Neural crest cell (in vitro differentiated cells): ENCODE measurements around the gene INIP. TPM values are rescaled to one million over a fixed set of nuclear protein-coding genes. Genes with fewer than 3 reads are reported as not detected.

Experiments used
- DNase-seq: peaks from one replicate; pipeline ENCODE4 v3.0.0; 2021; ENCODE audit warnings: low read depth, mixed read lengths, low spot score
- H3K27ac Mint-ChIP-seq: one replicate; pipeline ENCODE4 v1.8.0; 2021; ENCODE audit warnings: mild to moderate bottlenecking, mixed read lengths; ENCODE audit not compliant: unreplicated experiment
- H3K27me3 Mint-ChIP-seq: 2 replicates; pipeline ENCODE4 v1.8.0; 2021; ENCODE audit warnings: low read depth, mild to moderate bottlenecking, mixed read lengths
- H3K36me3 Mint-ChIP-seq: 2 replicates; pipeline ENCODE4 v1.8.0; 2021; ENCODE audit warnings: low read depth, mild to moderate bottlenecking, mixed read lengths
- H3K4me1 Mint-ChIP-seq: 2 replicates; pipeline ENCODE4 v1.8.0; 2021; ENCODE audit warnings: mixed read lengths
- H3K4me3 Mint-ChIP-seq: one replicate; pipeline ENCODE4 v1.8.0; 2021; ENCODE audit warnings: mild to moderate bottlenecking, mixed read lengths
- H3K9me3 Mint-ChIP-seq: 2 replicates; pipeline ENCODE4 v1.8.0; 2021; ENCODE audit warnings: mixed read lengths
- total RNA-seq: library from RNA; stranded (reverse); gene quantifications from 2 replicates; pipeline ENCODE4 v1.2.1, GENCODE V29; 2021
- TF ChIP-seq, protein P1 (sequence below): fragments of 200-600 bp; sonication (generic); conservative IDR thresholded peaks from 2 replicates; pipeline ENCODE4 v1.5.0; 2021; ENCODE audit warnings: antibody characterized with exemption, mild to moderate bottlenecking

The INIP gene
- total RNA-seq, 1 donor from 2014 or later, result 37.7 TPM

DNA sequence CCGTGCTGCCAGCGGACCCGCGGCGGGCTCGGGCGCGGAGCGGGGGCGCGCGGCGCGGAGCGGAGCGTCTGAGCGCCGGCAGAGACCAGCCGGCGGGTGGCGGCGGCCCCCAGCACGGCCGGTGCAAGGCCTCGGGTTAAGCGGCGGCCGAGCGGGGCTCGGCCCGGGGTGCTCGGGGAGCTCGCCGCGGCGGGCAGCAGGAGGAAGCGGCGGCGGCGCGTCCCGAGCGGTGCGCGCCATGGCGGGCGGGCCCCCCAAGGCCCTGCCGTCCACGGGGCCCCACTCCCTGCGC, 32.8 kb upstream of the INIP start:
- Mint-ChIP-seq H3K4me3 (no peak overlapping the region), H3K27ac (no peak overlapping the region), H3K4me1 (peaks cover 66% of the 10 kb centered on the region), H3K36me3 (no peaks in the 10 kb centered on the region), H3K27me3 (no peaks in the 10 kb centered on the region), H3K9me3 (no peaks in the 10 kb centered on the region)
- DNase-seq, result no peak
- TF ChIP-seq, protein P1, sequence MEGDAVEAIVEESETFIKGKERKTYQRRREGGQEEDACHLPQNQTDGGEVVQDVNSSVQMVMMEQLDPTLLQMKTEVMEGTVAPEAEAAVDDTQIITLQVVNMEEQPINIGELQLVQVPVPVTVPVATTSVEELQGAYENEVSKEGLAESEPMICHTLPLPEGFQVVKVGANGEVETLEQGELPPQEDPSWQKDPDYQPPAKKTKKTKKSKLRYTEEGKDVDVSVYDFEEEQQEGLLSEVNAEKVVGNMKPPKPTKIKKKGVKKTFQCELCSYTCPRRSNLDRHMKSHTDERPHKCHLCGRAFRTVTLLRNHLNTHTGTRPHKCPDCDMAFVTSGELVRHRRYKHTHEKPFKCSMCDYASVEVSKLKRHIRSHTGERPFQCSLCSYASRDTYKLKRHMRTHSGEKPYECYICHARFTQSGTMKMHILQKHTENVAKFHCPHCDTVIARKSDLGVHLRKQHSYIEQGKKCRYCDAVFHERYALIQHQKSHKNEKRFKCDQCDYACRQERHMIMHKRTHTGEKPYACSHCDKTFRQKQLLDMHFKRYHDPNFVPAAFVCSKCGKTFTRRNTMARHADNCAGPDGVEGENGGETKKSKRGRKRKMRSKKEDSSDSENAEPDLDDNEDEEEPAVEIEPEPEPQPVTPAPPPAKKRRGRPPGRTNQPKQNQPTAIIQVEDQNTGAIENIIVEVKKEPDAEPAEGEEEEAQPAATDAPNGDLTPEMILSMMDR, result no peak

DNA sequence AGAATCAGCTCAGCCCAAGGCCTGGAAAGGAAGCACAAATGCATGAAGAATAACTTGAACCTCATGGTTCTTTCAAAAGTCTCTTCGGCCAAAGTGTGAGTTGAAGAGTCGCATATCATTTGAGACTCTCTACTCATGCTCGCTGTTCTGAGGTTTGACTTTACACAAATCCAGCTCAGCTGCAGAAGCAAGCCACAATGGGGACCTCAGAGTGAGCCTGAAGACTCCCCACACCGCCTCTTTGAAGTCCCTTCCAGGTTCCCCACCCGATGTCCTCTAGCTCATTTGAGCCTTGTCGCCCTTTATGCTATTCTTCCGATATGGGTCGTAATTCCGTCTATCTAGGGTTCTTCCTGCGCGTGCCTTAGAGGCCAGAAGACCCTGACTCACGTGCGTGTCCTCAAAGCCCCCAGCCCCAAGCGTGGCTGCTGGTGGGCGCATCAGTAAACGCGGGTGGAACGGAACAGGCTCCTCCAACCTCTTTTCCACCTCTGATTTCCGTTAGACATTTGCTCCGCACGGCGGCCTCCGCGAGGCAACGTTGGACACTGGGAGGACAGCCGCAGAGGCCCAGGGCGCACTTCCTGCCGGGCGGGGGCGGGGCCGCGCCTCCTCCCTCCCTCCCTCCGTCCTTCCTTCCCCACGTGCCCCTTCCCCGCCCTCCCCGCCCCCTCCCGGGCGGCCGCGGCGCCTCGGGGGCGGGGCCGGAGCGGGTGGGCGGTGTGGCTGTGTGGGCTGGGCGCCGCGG, 32.3 kb upstream of the INIP start, which contains the start of gene SNX30:
Gene SNX30 (plus strand): TSS at position 745 of the 748 bp plus-strand sequence. CDS start 242 bp downstream, outside the sequence.
- peaks cover 61% of the 10 kb centered on the region for H3K4me1 Mint-ChIP-seq
- H3K4me3 Mint-ChIP-seq, result peak within 1 kb of the TSS; percentile 94
- H3K27ac Mint-ChIP-seq, result peak within 1 kb of the TSS; percentile 99
- H3K27me3 Mint-ChIP-seq, result no peaks in the 10 kb centered on the region
- no peaks in the 10 kb centered on the region for H3K36me3 Mint-ChIP-seq
- TF ChIP-seq, protein P1, result no peak
- H3K9me3 Mint-ChIP-seq, result no peaks in the 10 kb centered on the region
- peak; percentile 78 for DNase-seq

DNA sequence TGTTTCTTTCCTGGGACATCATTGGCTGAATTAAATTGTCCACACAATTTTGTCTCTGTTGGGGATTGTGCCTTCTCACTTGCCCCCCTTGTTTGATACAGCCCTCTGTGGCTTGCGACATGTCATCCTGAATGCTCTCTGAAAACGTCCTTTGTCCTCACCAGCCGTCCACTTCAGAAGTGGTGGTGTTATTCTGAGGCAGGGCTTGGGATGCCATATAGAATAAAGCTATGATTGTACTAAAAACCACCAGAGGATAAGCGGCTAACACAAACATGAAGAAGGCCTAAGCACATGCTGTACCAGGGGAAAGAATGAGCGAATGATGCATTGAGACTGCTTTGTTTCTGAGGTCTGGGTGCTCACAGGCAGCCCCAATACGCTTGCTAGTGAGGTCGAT, 29.2 kb upstream of the INIP start:
- Mint-ChIP-seq H3K4me3 (peak overlapping the region; percentile 51), H3K27me3 (no peaks in the 10 kb centered on the region), H3K36me3 (no peaks in the 10 kb centered on the region), H3K27ac (peak overlapping the region; percentile 97), H3K4me1 (peaks cover 45% of the 10 kb centered on the region), H3K9me3 (no peaks in the 10 kb centered on the region)
- DNase-seq, result peak; percentile 20
- TF ChIP-seq, protein P1, result no peak

DNA sequence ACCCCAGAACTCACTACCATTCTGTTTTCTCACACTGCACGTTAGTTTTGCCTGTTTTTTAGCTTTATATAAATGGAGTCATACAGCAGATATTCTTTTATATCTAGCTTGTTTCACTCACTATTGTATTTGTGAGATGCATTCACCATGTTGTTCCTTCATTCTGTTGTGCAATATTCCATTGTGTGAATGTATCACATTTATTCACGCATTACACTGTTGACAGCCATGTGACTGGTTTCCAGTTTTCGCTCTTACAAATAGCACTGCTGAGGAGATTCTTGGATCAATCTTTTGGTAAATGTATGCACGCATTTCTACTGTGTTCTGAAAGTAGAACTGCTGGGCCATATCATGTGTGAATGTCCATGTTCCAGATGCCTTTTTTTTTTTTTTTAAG, 26.3 kb upstream of the INIP start:
- DNase-seq, result no peak
- Mint-ChIP-seq H3K27me3 (no peaks in the 10 kb centered on the region), H3K4me3 (no peak overlapping the region), H3K36me3 (no peaks in the 10 kb centered on the region), H3K9me3 (peaks cover 2% of the 10 kb centered on the region), H3K27ac (no peak overlapping the region), H3K4me1 (peaks cover 25% of the 10 kb centered on the region)
- TF ChIP-seq, protein P1, result no peak

DNA sequence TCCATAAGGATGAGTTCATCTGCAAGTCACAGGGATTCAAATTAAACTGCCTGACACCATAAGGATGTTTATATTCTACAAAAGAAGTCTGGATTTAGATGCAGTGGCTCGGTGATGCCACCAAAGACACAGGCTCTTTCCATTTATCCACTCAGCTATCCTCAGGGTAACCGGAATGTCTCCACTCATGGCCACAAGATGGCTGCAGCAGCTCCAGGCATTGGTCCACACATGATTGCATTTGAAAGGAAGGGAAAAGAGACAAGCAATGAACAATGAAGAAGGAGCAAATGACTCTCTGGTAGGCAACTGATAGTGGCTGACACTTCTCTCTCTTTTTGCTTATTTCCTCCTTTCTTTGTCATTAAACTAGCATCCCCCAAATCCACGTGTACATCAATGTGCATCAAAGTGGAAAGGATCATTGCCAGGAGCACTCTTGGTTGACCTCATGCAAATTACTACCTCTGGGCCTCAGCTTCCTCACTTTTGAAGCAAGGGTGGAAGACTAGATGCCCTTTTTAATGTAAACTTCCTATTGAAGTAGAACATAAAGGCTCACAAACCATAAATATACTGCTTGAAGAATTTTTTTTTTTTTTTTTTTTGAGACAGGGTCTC, 25.4 kb upstream of the INIP start:
- Mint-ChIP-seq H3K4me3 (no peak overlapping the region), H3K27ac (no peak overlapping the region), H3K4me1 (peaks cover 22% of the 10 kb centered on the region), H3K9me3 (peaks cover 2% of the 10 kb centered on the region), H3K27me3 (no peaks in the 10 kb centered on the region), H3K36me3 (no peaks in the 10 kb centered on the region)
- TF ChIP-seq, protein P1, result no peak
- no peak for DNase-seq
